ENCODE results near the gene CASTOR2. TPM values are rescaled to one million over a fixed set of nuclear protein-coding genes. Genes with fewer than 3 reads are reported as not detected.
"Not testable (repeated sequence)": the region's sequence is repeated elsewhere in the genome, so short reads cannot be mapped to it uniquely, and the experiment has no call there.

The CASTOR2 gene
- total and polyA plus RNA-seq, 2 donors = 1.3 to 8.0 TPM

GRCh38 chr7:74966208-74966854 lies 1.8 kb downstream of the CASTOR2 start:
- H3K27ac ChIP-seq (ENCODE audit: low read depth); H3K4me3 ChIP-seq (ENCODE audit: low read depth, low read length); H3K36me3 ChIP-seq (ENCODE audit: insufficient read depth); H3K4me1 ChIP-seq (ENCODE audit: insufficient read depth); DNase-seq (ENCODE audit: extremely low spot score): not testable (repeated sequence)
- WGBS = no CpG with 5 or more reads among the region's 16 CpGs

GRCh38 chr7:74966909-74967308 lies 2.4 kb downstream of the CASTOR2 start:
- H3K36me3 ChIP-seq (ENCODE audit: insufficient read depth); H3K4me3 ChIP-seq (ENCODE audit: low read depth, low read length); H3K27ac ChIP-seq (ENCODE audit: low read depth); DNase-seq (ENCODE audit: extremely low spot score); H3K4me1 ChIP-seq (ENCODE audit: insufficient read depth): not testable (repeated sequence)
- WGBS = 93% methylated on average over 3 of the region's 6 CpGs

- H3K27ac ChIP-seq (ENCODE audit: low read depth); H3K36me3 ChIP-seq (ENCODE audit: insufficient read depth); H3K4me1 ChIP-seq (ENCODE audit: insufficient read depth); DNase-seq (ENCODE audit: extremely low spot score); H3K4me3 ChIP-seq (ENCODE audit: low read depth, low read length): not testable (repeated sequence)
- WGBS = no CpG with 5 or more reads among the region's 4 CpGs
Observed at GRCh38 chr7:74971431-74971830, 6.9 kb downstream of the CASTOR2 start.

GRCh38 chr7:74972377-74972776 lies 7.9 kb downstream of the CASTOR2 start:
- not testable (repeated sequence) for H3K4me1 ChIP-seq (ENCODE audit: insufficient read depth); H3K27ac ChIP-seq (ENCODE audit: low read depth); H3K4me3 ChIP-seq (ENCODE audit: low read depth, low read length); DNase-seq (ENCODE audit: extremely low spot score); H3K36me3 ChIP-seq (ENCODE audit: insufficient read depth)
- 78% methylated on average over 6 of the region's 7 CpGs for WGBS

DNA sequence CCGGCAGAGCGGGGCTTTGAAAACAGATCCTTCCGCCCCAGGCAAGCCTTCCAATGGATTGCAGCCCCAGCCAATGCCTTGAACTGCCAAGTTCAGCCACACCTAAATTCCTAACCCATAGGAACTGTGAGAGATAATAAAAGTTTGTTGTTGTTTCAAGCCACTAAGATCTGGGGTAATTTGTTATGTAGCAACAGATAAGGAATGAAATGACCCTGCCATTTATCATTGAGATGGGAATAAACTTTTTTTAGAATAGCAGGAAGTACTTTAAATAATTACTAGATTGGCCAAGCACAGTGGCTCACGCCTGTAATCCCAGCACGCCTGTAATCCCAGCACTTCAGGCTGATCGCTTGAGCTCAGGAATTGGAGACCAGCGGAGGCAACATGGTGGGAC lies 11.5 kb downstream of the CASTOR2 start:
- WGBS = 95% methylated on average over 3 of the region's 7 CpGs

GRCh38 chr7:74977523-74977922 lies 13.0 kb downstream of the CASTOR2 start:
- H3K4me3 ChIP-seq (ENCODE audit: low read depth, low read length); H3K4me1 ChIP-seq (ENCODE audit: insufficient read depth); H3K27ac ChIP-seq (ENCODE audit: low read depth); DNase-seq (ENCODE audit: extremely low spot score); H3K36me3 ChIP-seq (ENCODE audit: insufficient read depth): not testable (repeated sequence)
- WGBS = 92% methylated on average over 5 of the region's 9 CpGs

More for the DNA sequence above, 11.5 kb downstream of the CASTOR2 start:
- not testable (repeated sequence) for H3K4me1 ChIP-seq (ENCODE audit: insufficient read depth); DNase-seq (ENCODE audit: extremely low spot score); H3K4me3 ChIP-seq (ENCODE audit: low read depth, low read length); H3K36me3 ChIP-seq (ENCODE audit: insufficient read depth); H3K27ac ChIP-seq (ENCODE audit: low read depth)

DNA sequence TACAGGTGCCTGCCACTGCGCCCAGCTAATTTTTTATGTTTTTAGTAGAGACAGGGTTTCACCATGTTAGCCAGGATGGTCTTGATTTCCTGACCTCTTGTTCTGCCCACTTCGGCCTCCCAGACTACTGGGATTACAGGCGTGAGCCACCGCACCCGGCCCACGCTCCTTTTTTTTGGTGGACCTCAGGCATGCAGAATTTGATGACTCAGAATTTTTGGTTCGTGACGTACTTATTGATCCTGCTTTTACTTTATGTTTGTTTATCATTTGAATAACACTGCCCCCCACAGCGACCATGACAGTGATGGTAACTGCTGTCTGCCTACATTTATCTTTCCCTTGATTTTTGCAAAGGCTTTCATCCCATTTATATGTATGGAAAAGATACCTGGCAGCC lies 23.9 kb downstream of the CASTOR2 start:
- H3K27ac ChIP-seq (ENCODE audit: low read depth); H3K4me1 ChIP-seq (ENCODE audit: insufficient read depth); DNase-seq (ENCODE audit: extremely low spot score); H3K4me3 ChIP-seq (ENCODE audit: low read depth, low read length); H3K36me3 ChIP-seq (ENCODE audit: insufficient read depth): not testable (repeated sequence)
- 91% methylated on average over 9 of the region's 9 CpGs for WGBS

- Histone ChIP-seq H3K36me3 (ENCODE audit: insufficient read depth) (no peaks in the 10 kb centered on the region), H3K27ac (ENCODE audit: low read depth) (no peak overlapping the region), H3K4me3 (ENCODE audit: low read depth, low read length) (no peak overlapping the region), H3K4me1 (ENCODE audit: insufficient read depth) (no peaks in the 10 kb centered on the region)
- WGBS = 93% methylated on average over 4 of the region's 4 CpGs
- DNase-seq (ENCODE audit: extremely low spot score) = no peak
Observed at GRCh38 chr7:74993121-74993520, 28.6 kb downstream of the CASTOR2 start.

DNA sequence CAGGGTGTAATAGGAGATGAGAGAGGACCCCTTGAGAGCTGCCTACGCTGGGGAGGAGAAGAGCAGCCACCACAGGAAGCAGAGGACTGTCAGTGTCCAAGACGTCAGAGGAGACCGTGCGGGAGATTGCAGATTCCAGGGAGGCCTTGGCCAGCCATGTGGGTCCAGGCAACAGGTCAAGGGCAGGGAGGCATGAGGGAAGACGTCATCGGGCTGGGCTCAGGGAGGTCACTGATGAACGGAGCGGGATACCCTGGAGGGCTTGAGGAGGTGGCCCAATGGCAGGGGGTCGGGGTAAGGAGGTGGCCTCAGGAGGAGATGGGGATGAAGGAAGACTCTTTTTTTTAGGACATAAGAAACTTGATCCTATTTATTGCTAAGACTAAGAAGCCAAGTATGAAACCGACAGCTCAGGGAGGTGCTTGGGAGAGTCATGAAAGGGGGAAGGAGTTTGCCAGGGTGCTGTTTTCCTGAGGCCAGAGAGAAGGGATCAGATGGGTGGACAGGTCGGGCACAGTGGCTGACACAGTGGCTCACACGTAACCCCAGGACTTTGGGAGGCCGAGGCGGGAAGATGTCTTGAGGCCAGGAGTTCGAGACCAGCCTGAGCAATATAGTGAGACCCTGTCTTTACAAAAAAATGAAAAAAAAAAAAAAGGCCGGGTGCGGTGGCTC lies 30.5 kb downstream of the CASTOR2 start:
- not testable (repeated sequence) for H3K27ac ChIP-seq (ENCODE audit: low read depth)
- 86% methylated on average over 17 of the region's 17 CpGs for WGBS

DNA sequence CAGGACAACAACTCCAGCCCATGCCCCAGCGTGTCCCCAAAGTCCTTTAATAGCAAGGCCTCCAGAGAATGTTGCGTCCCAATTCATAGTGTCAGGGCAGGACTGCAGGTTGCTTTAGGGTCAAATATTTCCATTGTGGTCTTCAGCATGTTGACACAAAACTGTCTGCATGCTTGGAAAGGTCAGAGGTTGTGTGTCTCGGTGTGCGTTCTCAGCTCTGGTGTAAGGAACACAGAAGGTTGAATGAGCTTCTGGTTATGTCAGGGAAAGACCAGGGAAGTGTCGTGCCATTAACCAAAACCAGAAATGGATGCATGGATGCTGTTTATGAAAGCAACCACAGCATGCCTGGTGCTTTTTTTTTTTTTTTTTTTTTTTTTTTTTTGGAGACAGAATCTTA lies 31.9 kb downstream of the CASTOR2 start:
- 83% methylated on average over 5 of the region's 5 CpGs for WGBS
- H3K4me1 ChIP-seq (ENCODE audit: insufficient read depth); H3K4me3 ChIP-seq (ENCODE audit: low read depth, low read length); H3K27ac ChIP-seq (ENCODE audit: low read depth); DNase-seq (ENCODE audit: extremely low spot score); H3K36me3 ChIP-seq (ENCODE audit: insufficient read depth): not testable (repeated sequence)

More for the DNA sequence above, 30.5 kb downstream of the CASTOR2 start:
- DNase-seq (ENCODE audit: extremely low spot score); H3K36me3 ChIP-seq (ENCODE audit: insufficient read depth); H3K4me1 ChIP-seq (ENCODE audit: insufficient read depth); H3K4me3 ChIP-seq (ENCODE audit: low read depth, low read length): not testable (repeated sequence)

GRCh38 chr7:74997811-74998210 lies 33.3 kb downstream of the CASTOR2 start:
- not testable (repeated sequence) for H3K27ac ChIP-seq (ENCODE audit: low read depth); H3K4me3 ChIP-seq (ENCODE audit: low read depth, low read length); DNase-seq (ENCODE audit: extremely low spot score); H3K4me1 ChIP-seq (ENCODE audit: insufficient read depth); H3K36me3 ChIP-seq (ENCODE audit: insufficient read depth)
- WGBS = 80% methylated on average over 8 of the region's 8 CpGs

DNA sequence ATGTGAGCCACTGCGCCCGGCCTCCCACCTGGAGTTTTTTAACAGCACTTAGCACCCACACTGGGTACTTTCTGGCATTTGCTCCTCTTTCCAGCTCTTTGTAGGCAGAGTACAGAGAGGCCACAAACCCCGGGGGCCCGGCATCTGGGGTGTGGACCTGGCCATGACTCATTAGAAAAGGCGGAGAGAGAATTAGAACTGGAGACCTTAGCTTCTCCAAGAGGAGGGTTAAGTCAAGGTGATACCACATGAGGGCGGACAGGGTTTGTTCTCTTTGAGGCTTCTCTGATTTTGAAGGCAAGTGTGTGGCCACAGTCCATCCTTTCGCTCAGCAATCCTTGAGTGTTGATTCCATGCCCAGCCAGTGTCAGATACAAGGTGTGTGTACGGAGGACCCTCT lies 36.9 kb downstream of the CASTOR2 start:
- H3K36me3 ChIP-seq (ENCODE audit: insufficient read depth); H3K4me3 ChIP-seq (ENCODE audit: low read depth, low read length); H3K27ac ChIP-seq (ENCODE audit: low read depth); H3K4me1 ChIP-seq (ENCODE audit: insufficient read depth); DNase-seq (ENCODE audit: extremely low spot score): not testable (repeated sequence)
- WGBS = 94% methylated on average over 8 of the region's 8 CpGs

GRCh38 chr7:75010036-75010435 lies 45.5 kb downstream of the CASTOR2 start:
- no peak for DNase-seq (ENCODE audit: extremely low spot score)
- Histone ChIP-seq H3K27ac (ENCODE audit: low read depth) (no peak overlapping the region), H3K36me3 (ENCODE audit: insufficient read depth) (no peaks in the 10 kb centered on the region), H3K4me1 (ENCODE audit: insufficient read depth) (no peaks in the 10 kb centered on the region), H3K4me3 (ENCODE audit: low read depth, low read length) (no peak overlapping the region)
- 94% methylated on average over 2 of the region's 2 CpGs for WGBS

GRCh38 chr7:75017832-75018231 lies 53.3 kb downstream of the CASTOR2 start:
- H3K36me3 ChIP-seq (ENCODE audit: insufficient read depth) = no peaks in the 10 kb centered on the region

More at GRCh38 chr7:75017832-75018231, 53.3 kb downstream of the CASTOR2 start:
- H3K27ac ChIP-seq (ENCODE audit: low read depth) = no peak overlapping the region
- WGBS = 93% methylated on average over 18 of the region's 18 CpGs
- no peaks in the 10 kb centered on the region for H3K4me1 ChIP-seq (ENCODE audit: insufficient read depth)
- no peak for DNase-seq (ENCODE audit: extremely low spot score)
- no peak overlapping the region for H3K4me3 ChIP-seq (ENCODE audit: low read depth, low read length)

Measured in urinary bladder (tissue), 4 donors.